ENCODE results near the gene IRAK2.

DNA sequence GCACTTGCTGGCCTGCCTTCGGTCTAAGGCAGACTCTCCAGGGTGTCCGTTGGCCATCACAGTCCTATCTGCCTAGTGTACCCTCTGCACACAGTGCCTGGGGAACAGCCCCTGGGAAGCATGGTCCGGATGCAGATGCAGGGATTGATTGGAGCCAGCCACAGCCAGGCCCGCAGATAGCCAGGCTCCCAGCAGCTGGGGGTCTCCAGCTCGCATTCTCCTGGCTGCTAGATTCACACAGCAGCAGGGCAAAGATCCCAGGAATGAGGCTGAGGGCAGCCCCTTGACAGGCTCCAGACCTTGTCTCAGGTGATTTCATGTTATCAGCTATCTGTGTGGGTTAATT is 41.4 kb downstream of the IRAK2 start:
- no peak for TF ChIP-seq POLR2A (IDR thresholded peaks at IDR 0.05; ENCODE audit: control extremely low read depth in 1 of 2, low read depth in 2 of 2, low read length in 2 of 2)
- TF ChIP-seq, protein P1, sequence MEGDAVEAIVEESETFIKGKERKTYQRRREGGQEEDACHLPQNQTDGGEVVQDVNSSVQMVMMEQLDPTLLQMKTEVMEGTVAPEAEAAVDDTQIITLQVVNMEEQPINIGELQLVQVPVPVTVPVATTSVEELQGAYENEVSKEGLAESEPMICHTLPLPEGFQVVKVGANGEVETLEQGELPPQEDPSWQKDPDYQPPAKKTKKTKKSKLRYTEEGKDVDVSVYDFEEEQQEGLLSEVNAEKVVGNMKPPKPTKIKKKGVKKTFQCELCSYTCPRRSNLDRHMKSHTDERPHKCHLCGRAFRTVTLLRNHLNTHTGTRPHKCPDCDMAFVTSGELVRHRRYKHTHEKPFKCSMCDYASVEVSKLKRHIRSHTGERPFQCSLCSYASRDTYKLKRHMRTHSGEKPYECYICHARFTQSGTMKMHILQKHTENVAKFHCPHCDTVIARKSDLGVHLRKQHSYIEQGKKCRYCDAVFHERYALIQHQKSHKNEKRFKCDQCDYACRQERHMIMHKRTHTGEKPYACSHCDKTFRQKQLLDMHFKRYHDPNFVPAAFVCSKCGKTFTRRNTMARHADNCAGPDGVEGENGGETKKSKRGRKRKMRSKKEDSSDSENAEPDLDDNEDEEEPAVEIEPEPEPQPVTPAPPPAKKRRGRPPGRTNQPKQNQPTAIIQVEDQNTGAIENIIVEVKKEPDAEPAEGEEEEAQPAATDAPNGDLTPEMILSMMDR (IDR thresholded peaks at IDR 0.05; ENCODE audit: control extremely low read depth in 1 of 3, insufficient read depth in 1 of 3, low read depth in 1 of 3, low read length in 3 of 3): no peak
- no peak for TF ChIP-seq TCF12 (IDR thresholded peaks at IDR 0.05; ENCODE audit: low read depth, low read length)
- TF ChIP-seq RAD21 (IDR thresholded peaks at IDR 0.05 in 1 of 2, conservative IDR thresholded peaks at IDR 0.05 in 1 of 2; ENCODE audit: low read depth in 2 of 2, low read length in 2 of 2): no peak
- TF ChIP-seq, protein P2, sequence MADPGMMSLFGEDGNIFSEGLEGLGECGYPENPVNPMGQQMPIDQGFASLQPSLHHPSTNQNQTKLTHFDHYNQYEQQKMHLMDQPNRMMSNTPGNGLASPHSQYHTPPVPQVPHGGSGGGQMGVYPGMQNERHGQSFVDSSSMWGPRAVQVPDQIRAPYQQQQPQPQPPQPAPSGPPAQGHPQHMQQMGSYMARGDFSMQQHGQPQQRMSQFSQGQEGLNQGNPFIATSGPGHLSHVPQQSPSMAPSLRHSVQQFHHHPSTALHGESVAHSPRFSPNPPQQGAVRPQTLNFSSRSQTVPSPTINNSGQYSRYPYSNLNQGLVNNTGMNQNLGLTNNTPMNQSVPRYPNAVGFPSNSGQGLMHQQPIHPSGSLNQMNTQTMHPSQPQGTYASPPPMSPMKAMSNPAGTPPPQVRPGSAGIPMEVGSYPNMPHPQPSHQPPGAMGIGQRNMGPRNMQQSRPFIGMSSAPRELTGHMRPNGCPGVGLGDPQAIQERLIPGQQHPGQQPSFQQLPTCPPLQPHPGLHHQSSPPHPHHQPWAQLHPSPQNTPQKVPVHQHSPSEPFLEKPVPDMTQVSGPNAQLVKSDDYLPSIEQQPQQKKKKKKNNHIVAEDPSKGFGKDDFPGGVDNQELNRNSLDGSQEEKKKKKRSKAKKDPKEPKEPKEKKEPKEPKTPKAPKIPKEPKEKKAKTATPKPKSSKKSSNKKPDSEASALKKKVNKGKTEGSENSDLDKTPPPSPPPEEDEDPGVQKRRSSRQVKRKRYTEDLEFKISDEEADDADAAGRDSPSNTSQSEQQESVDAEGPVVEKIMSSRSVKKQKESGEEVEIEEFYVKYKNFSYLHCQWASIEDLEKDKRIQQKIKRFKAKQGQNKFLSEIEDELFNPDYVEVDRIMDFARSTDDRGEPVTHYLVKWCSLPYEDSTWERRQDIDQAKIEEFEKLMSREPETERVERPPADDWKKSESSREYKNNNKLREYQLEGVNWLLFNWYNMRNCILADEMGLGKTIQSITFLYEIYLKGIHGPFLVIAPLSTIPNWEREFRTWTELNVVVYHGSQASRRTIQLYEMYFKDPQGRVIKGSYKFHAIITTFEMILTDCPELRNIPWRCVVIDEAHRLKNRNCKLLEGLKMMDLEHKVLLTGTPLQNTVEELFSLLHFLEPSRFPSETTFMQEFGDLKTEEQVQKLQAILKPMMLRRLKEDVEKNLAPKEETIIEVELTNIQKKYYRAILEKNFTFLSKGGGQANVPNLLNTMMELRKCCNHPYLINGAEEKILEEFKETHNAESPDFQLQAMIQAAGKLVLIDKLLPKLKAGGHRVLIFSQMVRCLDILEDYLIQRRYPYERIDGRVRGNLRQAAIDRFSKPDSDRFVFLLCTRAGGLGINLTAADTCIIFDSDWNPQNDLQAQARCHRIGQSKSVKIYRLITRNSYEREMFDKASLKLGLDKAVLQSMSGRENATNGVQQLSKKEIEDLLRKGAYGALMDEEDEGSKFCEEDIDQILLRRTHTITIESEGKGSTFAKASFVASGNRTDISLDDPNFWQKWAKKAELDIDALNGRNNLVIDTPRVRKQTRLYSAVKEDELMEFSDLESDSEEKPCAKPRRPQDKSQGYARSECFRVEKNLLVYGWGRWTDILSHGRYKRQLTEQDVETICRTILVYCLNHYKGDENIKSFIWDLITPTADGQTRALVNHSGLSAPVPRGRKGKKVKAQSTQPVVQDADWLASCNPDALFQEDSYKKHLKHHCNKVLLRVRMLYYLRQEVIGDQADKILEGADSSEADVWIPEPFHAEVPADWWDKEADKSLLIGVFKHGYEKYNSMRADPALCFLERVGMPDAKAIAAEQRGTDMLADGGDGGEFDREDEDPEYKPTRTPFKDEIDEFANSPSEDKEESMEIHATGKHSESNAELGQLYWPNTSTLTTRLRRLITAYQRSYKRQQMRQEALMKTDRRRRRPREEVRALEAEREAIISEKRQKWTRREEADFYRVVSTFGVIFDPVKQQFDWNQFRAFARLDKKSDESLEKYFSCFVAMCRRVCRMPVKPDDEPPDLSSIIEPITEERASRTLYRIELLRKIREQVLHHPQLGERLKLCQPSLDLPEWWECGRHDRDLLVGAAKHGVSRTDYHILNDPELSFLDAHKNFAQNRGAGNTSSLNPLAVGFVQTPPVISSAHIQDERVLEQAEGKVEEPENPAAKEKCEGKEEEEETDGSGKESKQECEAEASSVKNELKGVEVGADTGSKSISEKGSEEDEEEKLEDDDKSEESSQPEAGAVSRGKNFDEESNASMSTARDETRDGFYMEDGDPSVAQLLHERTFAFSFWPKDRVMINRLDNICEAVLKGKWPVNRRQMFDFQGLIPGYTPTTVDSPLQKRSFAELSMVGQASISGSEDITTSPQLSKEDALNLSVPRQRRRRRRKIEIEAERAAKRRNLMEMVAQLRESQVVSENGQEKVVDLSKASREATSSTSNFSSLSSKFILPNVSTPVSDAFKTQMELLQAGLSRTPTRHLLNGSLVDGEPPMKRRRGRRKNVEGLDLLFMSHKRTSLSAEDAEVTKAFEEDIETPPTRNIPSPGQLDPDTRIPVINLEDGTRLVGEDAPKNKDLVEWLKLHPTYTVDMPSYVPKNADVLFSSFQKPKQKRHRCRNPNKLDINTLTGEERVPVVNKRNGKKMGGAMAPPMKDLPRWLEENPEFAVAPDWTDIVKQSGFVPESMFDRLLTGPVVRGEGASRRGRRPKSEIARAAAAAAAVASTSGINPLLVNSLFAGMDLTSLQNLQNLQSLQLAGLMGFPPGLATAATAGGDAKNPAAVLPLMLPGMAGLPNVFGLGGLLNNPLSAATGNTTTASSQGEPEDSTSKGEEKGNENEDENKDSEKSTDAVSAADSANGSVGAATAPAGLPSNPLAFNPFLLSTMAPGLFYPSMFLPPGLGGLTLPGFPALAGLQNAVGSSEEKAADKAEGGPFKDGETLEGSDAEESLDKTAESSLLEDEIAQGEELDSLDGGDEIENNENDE (IDR thresholded peaks at IDR 0.05; ENCODE audit: insufficient replicate concordance, low read length): no peak
- no peak for TF ChIP-seq CHD1 (IDR thresholded peaks at IDR 0.05; ENCODE audit: low read depth, low read length)
- TF ChIP-seq KDM1A (IDR thresholded peaks at IDR 0.05; ENCODE audit: borderline replicate concordance, low read length): no peak
- no peak for TF ChIP-seq SRF (IDR thresholded peaks at IDR 0.05; ENCODE audit: low read depth, low read length)
- TF ChIP-seq TBP (IDR thresholded peaks at IDR 0.05; ENCODE audit: low read depth, low read length): no peak
- TF ChIP-seq TAF1 (IDR thresholded peaks at IDR 0.05; ENCODE audit: low read depth, low read length): no peak

All from H1 (cell line).